HG02970 (cell line): ENCODE measurements around the gene HOXC9.

Experiments used
- ATAC-seq: cut with Tn5 transposase; IDR thresholded peaks from one replicate; pipeline ENCODE4 v1.9.1; 2021; ENCODE audit warnings: mild to moderate bottlenecking, moderate library complexity, moderate number of reproducible peaks; ENCODE audit not compliant: unreplicated experiment, low FRiP score

Gene HOXC9

GRCh38 chr12:53975479-53976152 lies 24.3 kb upstream of the HOXC9 start:
- no peak for ATAC-seq

- ATAC-seq = no peak
Measured at GRCh38 chr12:53976172-53976822, 23.7 kb upstream of the HOXC9 start.

- no peak for ATAC-seq
Measured at GRCh38 chr12:53976823-53977595, 23.0 kb upstream of the HOXC9 start.

DNA sequence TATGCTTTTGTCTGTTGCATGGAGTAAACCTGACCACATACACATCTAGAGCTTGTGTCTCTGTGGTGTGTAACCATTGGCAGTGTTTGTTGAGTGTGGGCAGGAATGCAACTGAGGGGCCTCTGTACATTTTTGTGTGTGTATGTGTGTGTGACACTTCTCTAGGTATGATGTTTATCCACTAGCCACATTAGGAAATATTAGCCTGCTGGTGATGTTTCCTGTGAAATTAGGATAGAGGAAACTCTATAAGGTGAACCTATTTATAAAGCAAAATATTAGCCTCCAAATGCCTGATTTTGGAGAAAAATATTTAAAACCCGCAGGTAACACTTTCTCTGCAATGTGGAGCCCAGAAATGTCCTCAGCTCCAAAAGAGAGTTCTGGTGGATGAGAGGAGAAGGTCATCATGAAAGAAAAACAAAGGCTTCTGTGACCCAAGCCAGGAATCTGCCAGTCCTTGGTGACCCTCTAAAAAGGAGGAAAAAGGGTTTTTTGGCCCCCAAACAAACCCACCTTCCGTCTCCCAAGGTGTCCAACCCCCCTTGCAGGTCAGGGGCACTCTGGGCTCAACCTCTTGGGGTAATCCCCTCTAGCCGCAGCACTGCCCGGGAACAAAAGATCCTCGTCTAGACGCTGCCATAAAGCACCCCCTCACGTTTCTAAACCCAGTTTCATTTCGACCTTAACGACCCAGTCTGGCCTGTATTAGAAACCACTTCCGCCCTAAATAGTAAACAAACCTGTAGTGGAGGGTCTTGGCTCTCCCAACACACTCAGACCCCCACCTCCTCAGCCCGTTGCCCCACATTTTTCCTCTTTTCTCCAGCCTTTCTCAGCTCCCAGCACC lies 22.1 kb upstream of the HOXC9 start:
- ATAC-seq = no peak

DNA sequence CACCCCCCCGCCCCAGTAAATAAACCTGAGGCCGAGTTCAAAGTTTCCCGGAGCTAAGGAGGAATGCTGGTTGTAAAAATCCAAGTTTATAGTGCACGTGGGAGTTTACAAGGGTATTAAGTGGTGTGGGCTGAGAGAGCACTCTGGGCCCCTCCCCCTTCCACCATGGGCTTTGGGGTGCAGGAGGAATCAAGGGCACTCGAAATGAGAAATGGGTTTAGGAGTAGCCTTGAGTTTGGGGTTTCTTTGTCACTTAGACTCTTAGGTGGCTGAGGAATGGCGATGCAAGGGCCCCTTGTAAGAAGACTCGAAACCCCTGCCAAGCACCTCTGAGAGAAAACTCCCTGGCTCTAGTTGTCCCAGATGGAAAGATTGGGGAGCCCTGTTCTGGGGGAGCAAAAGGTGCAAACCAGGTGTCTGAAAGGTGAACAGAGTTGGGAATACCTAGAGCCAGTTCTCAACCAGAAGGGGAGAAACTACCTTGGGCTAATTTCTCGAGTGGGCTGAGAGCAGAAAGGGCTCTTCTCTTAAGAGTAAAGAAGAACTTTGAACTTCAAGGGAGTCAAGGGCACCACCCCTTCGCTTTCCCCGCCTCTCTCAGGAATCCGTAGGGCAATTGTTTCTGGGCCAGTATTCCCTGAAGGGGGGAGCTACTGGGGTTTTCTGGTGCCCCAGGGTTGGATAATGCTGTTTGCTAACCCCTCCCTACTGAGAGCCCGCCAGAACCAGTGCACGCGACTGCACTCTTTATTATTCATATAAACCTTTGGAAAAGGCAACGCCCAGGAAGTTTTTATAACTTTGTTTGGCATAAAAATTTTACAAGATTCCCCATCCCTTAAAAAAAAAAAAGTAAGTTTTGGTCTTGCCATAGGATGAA lies 21.2 kb upstream of the HOXC9 start:
- ATAC-seq = no peak

- no peak for ATAC-seq
Measured at GRCh38 chr12:53980104-53980801, 19.7 kb upstream of the HOXC9 start.

GRCh38 chr12:53980802-53981496 lies 19.0 kb upstream of the HOXC9 start:
- no peak for ATAC-seq

DNA sequence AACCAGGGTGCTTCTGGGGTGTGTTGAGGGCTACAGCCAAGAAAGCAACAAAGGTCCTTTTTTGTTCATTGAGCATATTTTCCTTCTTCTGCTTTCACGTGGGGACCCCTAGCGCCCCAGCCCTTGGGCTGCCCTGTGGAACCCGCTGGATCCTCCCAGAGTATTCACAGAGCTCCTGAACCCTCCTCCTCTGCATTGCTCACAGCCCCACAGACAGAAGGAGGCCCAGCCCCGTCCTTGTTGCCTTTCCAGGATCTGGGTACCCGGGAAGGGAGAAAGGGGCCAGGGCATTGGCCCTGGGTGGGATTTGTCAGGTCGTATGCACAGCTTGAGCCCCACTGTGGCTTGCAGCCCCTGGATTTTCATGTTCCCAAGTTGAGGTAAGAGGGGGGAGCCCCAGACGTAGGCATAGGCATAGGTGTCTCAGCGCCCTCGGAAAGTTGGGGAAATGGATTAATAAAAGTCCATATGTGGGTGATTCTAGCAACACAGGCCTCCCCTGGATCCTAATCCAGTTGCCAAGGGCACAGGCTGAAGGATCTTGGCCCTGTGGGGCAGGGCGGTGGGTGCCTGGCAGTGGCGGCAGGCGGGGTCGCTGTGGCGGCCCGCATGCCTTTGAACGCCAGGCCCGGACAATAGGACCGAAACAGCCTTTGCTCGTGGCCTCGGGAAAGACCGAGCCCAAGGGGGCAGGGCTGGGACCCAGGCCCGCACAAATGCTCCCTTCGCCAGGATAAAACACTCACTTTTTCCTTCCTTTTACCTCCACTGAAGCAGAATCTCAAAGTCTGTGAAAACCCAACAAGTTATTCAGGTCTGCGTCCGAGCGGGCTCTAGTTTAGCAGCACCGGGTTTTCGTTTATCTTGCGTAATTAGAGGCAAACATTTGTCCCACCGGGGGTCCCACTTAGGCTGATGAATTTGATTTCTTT lies 18.1 kb upstream of the HOXC9 start:
- ATAC-seq = no peak

GRCh38 chr12:53982648-53983567 lies 17.1 kb upstream of the HOXC9 start:
- ATAC-seq = no peak

DNA sequence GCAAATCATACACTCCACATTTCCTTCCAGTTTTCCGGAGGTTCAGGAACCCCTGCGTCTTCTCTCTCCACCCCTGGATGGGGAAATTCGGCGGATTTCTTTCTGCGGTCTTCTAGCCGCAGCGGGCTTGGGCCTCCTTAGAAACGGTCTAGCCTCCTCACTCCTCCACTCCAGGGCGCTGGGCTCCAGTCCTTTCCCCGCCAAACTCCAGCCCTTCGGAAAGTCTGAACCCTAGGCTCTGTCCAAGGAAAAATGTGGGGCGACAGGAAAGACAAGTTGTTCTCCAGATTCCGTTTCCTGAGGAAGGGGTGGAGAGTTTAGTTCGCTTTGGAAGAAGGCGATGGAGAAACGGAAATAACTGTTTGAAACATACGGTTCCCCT lies 16.4 kb upstream of the HOXC9 start:
- no peak for ATAC-seq

GRCh38 chr12:53983950-53984572 lies 15.9 kb upstream of the HOXC9 start:
- ATAC-seq = no peak

- no peak for ATAC-seq
Measured at GRCh38 chr12:53984901-53985691, 14.9 kb upstream of the HOXC9 start, which contains the start of gene HOXC10. Gene HOXC10, plus strand, starts transcription at chr12:53985146. Its CDS starts 114 bp downstream, at chr12:53985260.

- no peak for ATAC-seq
Measured at GRCh38 chr12:53985692-53985993, 14.3 kb upstream of the HOXC9 start.

DNA sequence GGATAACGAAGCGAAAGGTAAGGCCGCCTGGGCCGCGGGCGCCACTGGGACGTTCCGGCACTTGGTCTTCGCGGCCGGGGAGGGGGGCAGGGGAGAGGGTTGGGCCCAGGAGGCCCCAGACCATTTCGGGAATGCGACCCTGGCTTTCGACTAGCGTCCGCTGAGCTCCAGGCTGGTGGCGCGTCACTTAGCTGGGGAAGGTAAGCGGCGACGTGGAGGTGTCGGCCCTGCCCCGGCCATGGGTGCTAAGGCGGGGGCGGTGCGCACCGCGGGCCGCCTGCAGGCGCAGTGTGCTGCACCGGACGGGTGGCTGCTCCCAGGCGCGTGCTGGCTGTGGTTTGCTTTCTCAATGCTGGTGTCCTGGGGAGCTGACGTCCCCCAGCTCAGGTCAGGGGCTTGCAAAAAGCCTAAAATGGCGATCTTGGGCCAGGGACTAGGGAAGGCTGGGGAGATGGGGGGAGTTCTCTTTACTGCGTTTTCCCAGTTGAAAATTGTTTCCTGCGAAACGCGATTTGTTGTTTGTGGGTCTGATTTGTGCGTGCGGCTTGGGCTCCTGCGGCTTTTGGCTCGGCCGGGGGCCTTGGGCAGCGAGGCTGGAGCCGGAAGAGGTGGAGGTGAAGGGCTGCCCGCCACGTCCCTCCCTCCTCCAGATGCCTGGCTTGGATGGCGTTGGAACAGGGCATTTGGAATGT lies 13.8 kb upstream of the HOXC9 start:
- ATAC-seq = no peak
